ENCODE results near the gene RAB32. TPM values are rescaled to one million over a fixed set of nuclear protein-coding genes. Genes with fewer than 3 reads are reported as not detected.

RAB32 gene
- total RNA-seq, 3 donors from 2014 or later (not counting 1 experiment from before 2014, with no cell fraction given) = 1.5 to 12.0 (median 4.7) TPM

GRCh38 chr6:146543940-146544615 lies 445 bp downstream of the RAB32 start:
- Histone ChIP-seq H3K9me3 (ENCODE audit: control insufficient read depth, insufficient read depth, low read length) (no peaks in the 10 kb centered on the region), H3K27ac (ENCODE audit: low read length) (peak overlapping the region; percentile 51), H3K36me3 (ENCODE audit: control insufficient read depth, insufficient read depth, low read length) (no peaks in the 10 kb centered on the region), H3K27me3 (ENCODE audit: control insufficient read depth, insufficient read depth, low read length) (no peaks in the 10 kb centered on the region), H3K4me1 (ENCODE audit: control insufficient read depth, insufficient read depth, low read length) (peaks cover 11% of the 10 kb centered on the region), H3K4me3 (ENCODE audit: low read length) (peak overlapping the region; percentile 52)
- Mint-ChIP-seq H3K4me1 (peaks cover 4 to 5% of the 10 kb centered on the region in 2 donors), H3K36me3 (no peaks in the 10 kb centered on the region), H3K27ac (peak overlapping the region in 1 of 2 donors; percentile 59), H3K4me3 (peak overlapping the region; percentile 89), H3K27me3 (ENCODE audit: low read depth in 2 of 2) (peaks cover 4 to 13% of the 10 kb centered on the region in 2 donors), H3K9me3 (no peaks in the 10 kb centered on the region)
- ATAC-seq (peak; percentile 15 to 30 (median 17)), DNase-seq (no peak)
- TF ChIP-seq CTCF (IDR thresholded peaks at IDR 0.05) = no peak
- intact Hi-C loops (cut with micrococcal nuclease) = no loop called here
- WGBS (ENCODE audit: insufficient coverage) = 8% methylated on average over 33 of the region's 33 CpGs

DNA sequence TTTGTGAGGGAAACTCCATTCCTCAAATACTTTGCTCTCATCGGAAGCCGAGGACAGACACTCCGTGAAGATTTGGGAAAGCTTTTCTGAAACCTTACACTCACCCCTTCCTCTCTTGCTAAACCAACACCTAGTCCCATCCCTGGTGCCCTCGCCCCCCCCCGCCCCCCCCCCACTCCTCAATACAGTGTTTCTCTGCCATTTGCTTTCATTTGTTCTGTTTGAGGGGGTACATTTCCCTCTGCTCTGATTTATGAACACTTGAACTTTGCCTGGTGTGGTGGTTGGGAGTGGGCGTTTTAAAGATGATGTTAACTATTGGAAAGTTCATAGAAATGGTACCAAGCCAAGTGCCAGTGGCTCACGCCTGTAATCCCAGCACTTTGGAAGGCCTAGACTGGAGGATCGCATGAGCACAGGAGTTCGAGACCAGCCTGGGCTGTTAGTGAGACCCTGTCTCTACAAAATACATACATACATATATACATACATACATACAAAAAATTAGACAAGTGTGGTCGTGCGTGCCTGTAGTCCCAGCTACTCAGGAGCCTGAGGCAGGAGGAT lies 1.1 kb downstream of the RAB32 start:
- no peaks in the 10 kb centered on the region for H3K27me3 ChIP-seq (ENCODE audit: control insufficient read depth, insufficient read depth, low read length)
- no peak overlapping the region for H3K27ac ChIP-seq (ENCODE audit: low read length)
- H3K27me3 Mint-ChIP-seq (ENCODE audit: low read depth in 2 of 2) = peaks cover 4 to 13% of the 10 kb centered on the region in 2 donors
- ATAC-seq = no peak
- no peak for DNase-seq
- H3K4me1 Mint-ChIP-seq = peaks cover 4 to 5% of the 10 kb centered on the region in 2 donors
- no peaks in the 10 kb centered on the region for H3K36me3 ChIP-seq (ENCODE audit: control insufficient read depth, insufficient read depth, low read length)
- H3K4me3 Mint-ChIP-seq = peak overlapping the region; percentile 89
- peaks cover 11% of the 10 kb centered on the region for H3K4me1 ChIP-seq (ENCODE audit: control insufficient read depth, insufficient read depth, low read length)
- WGBS (ENCODE audit: insufficient coverage) = 65% methylated on average over 9 of the region's 11 CpGs
- peak overlapping the region; percentile 52 for H3K4me3 ChIP-seq (ENCODE audit: low read length)
- no peaks in the 10 kb centered on the region for H3K9me3 ChIP-seq (ENCODE audit: control insufficient read depth, insufficient read depth, low read length)
- TF ChIP-seq CTCF (IDR thresholded peaks at IDR 0.05) = no peak
- H3K36me3 Mint-ChIP-seq = no peaks in the 10 kb centered on the region
- intact Hi-C loops (cut with micrococcal nuclease) = no loop called here
- H3K27ac Mint-ChIP-seq = peak overlapping the region in 1 of 2 donors; percentile 59
- peaks cover 0 to under 1% of the 10 kb centered on the region in 2 donors for H3K9me3 Mint-ChIP-seq

DNA sequence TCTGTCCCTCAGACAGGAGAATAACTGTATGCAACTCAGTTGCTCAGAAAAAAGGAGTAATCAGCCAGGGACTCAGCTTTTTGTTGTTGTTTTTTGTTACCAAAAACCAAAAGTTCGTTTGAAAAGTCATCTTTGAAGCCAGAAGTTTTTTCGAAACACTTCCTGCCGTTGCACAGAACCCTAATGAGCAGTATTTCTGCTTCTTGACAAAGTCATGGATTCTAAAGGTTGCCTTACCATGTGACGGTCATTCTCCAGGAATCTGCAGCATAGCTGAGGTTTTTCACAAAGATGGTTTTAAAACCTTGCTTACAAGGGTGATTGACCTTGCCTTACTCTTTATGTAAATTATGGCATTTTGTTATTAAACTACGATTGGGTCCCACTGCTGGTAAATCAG lies 1.9 kb downstream of the RAB32 start:
- intact Hi-C loops (cut with micrococcal nuclease) = no loop called here

More for the DNA sequence above, 1.9 kb downstream of the RAB32 start:
- DNase-seq (no peak), ATAC-seq (no peak)
- Histone ChIP-seq H3K4me1 (ENCODE audit: control insufficient read depth, insufficient read depth, low read length) (peaks cover 11% of the 10 kb centered on the region), H3K4me3 (ENCODE audit: low read length) (no peak overlapping the region), H3K36me3 (ENCODE audit: control insufficient read depth, insufficient read depth, low read length) (no peaks in the 10 kb centered on the region), H3K9me3 (ENCODE audit: control insufficient read depth, insufficient read depth, low read length) (no peaks in the 10 kb centered on the region), H3K27me3 (ENCODE audit: control insufficient read depth, insufficient read depth, low read length) (no peaks in the 10 kb centered on the region), H3K27ac (ENCODE audit: low read length) (no peak overlapping the region)
- H3K9me3 Mint-ChIP-seq = peaks cover 0 to 3% of the 10 kb centered on the region in 2 donors
- H3K27me3 Mint-ChIP-seq (ENCODE audit: low read depth in 2 of 2) = peaks cover 4 to 13% of the 10 kb centered on the region in 2 donors
- 29% methylated on average over 5 of the region's 5 CpGs for WGBS (ENCODE audit: insufficient coverage)
- no peak overlapping the region for H3K4me3 Mint-ChIP-seq
- peak overlapping the region in 1 of 2 donors; percentile 16 for H3K27ac Mint-ChIP-seq
- H3K36me3 Mint-ChIP-seq = no peaks in the 10 kb centered on the region
- peaks cover 4 to 5% of the 10 kb centered on the region in 2 donors for H3K4me1 Mint-ChIP-seq
- no peak for TF ChIP-seq CTCF (IDR thresholded peaks at IDR 0.05)

Measured in natural killer cell (primary cell).